Activated CD4-positive, alpha-beta memory T cell treated with anti-CD3 and anti-CD28 coated beads, Interleukin-2, amount 10 ng/mL, durations not matched to agents 7 days and 5 days (primary cell): ENCODE data around the gene AHNAK. TPM values are rescaled to one million over a fixed set of nuclear protein-coding genes. Genes with fewer than 3 reads are reported as not detected.
"Not testable (repeated sequence)": the region's sequence is repeated elsewhere in the genome, so short reads cannot be mapped to it uniquely, and the experiment has no call there.

ENCODE experiments used
- CTCF ChIA-PET: fragments of 350-600 bp; sonication (Branson Sonifier 250); formaldehyde crosslinking; loops from one replicate; lab custom pipeline; 2021; ENCODE audit warnings: antibody characterized with exemption, inconsistent platforms; lab: Charles Lee
- POLR2A ChIA-PET: fragments of 350-600 bp; sonication (Branson Sonifier 250); formaldehyde crosslinking; loops from one replicate; lab custom pipeline; 2021; ENCODE audit warnings: antibody characterized with exemption; lab: Charles Lee
- DNase-seq: peaks from one replicate; pipeline ENCODE4 v3.0.0-alpha.2; 2020
- H3K27ac Mint-ChIP-seq: one replicate; pipeline ENCODE4 v1.8.0; 2021; ENCODE audit warnings: mild to moderate bottlenecking, mixed read lengths
- H3K27me3 Mint-ChIP-seq: one replicate; pipeline ENCODE4 v1.8.0; 2021; ENCODE audit warnings: mixed read lengths
- H3K36me3 Mint-ChIP-seq: one replicate; pipeline ENCODE4 v1.8.0; 2021; ENCODE audit warnings: low read depth, mixed read lengths
- H3K4me1 Mint-ChIP-seq: one replicate; pipeline ENCODE4 v1.8.0; 2021; ENCODE audit warnings: mixed read lengths
- H3K4me3 Mint-ChIP-seq: one replicate; pipeline ENCODE4 v1.8.0; 2021; ENCODE audit warnings: mild to moderate bottlenecking, mixed read lengths
- H3K9me3 Mint-ChIP-seq: one replicate; pipeline ENCODE4 v1.8.0; 2021; ENCODE audit warnings: mixed read lengths
- total RNA-seq, 2 experiments: library from RNA; stranded (reverse); gene quantifications; one replicate each; pipeline ENCODE4 v1.2.3, GENCODE V29; 2021

Gene AHNAK
- total RNA-seq, 2 experiments from 2014 or later, result 323 to 360 TPM

DNA sequence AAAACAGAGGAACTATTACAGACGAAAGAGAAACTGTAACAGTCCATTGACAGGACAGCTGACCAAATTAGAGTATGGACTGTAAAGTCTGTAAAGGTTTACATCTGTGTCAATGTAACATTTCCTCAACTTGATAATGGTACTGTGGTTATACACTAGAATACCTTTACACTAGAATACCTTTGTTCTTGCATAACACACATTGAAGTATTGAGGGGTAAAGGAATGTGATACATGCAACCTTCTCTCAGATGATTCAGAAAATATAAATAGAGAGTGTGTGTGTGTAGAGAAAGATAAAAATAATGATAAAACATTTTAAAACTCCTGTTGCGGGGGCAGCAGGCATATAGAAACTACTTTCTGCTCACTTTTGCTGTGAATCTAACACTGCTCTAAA is 32.6 kb upstream of the AHNAK start:
- no peaks in the 10 kb centered on the region for H3K9me3 Mint-ChIP-seq
- H3K27me3 Mint-ChIP-seq, result no peaks in the 10 kb centered on the region
- no peak overlapping the region for H3K27ac Mint-ChIP-seq
- peaks cover 16% of the 10 kb centered on the region for H3K4me1 Mint-ChIP-seq
- H3K36me3 Mint-ChIP-seq, result peaks cover 51% of the 10 kb centered on the region
- H3K4me3 Mint-ChIP-seq, result no peak overlapping the region
- DNase-seq, result no peak
- CTCF ChIA-PET, result no interaction called here
- POLR2A ChIA-PET, result interaction anchor here (7.8 kb wide), 1 partner anchor 14 kb away, joined by 129 read pairs; the partner anchor contains the start of gene TUT1

DNA sequence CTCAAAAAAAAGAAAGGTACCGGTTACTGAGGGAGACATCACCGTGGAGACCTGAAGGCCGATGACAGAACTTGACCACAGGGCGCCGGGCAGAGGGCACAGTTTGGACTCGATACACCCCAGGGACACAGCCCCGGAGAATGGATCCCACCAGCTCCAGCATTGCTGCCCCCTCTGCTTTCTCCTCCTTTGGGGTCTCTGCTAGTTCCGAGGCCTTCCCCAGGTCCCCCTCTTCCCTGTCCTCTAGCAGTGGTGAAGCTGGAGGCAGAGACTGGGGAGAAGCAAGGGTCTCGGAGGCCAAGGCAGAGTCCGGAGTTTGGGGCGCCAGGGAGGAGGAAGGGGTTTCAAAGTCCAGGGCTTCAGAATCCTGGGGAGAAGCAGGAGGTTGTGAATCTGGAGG is 31.9 kb upstream of the AHNAK start:
- Mint-ChIP-seq H3K36me3 (peaks cover 53% of the 10 kb centered on the region), H3K9me3 (no peaks in the 10 kb centered on the region), H3K4me3 (no peak overlapping the region), H3K27me3 (no peaks in the 10 kb centered on the region), H3K27ac (no peak overlapping the region), H3K4me1 (peaks cover 20% of the 10 kb centered on the region)
- no peak for DNase-seq
- ChIA-PET POLR2A (interaction anchor here (7.8 kb wide), 1 partner anchor 14 kb away, joined by 129 read pairs; the partner anchor contains the start of gene TUT1), CTCF (no interaction called here)

DNA sequence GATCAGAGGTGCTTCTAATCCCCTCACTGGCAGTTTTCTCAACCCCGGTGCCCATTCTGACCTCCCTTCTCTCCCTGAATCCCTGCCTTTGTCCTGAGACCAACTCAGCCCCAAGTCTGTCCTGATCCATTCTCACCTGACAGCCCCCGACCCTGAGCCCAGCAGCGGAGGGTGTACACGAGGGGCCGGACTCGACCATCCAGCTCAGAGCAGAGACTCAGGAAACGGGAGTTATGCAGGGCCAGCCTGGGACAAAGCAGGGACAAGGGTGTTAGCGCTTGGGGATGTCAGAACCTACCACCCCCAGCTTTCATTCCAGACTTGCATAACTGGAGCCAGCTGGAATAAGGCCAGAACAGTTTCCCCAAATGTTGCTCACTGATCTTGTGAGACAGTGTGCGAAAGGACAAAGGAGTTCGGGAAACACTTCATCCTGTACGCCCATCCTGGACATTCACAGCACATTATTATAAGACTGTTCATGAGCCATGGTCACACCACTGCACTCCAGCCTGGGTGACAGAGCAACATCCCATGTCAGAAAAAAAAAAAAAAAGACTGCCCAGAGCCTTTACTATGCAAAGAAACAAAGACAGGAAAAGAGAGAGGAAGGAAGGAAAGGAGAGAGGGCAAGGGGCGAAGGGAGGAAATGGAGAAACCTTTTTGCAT is 30.6 kb upstream of the AHNAK start:
- Mint-ChIP-seq H3K27ac (peak overlapping the region; percentile 41), H3K4me1 (peaks cover 30% of the 10 kb centered on the region), H3K9me3 (no peaks in the 10 kb centered on the region), H3K36me3 (peaks cover 61% of the 10 kb centered on the region), H3K4me3 (no peak overlapping the region), H3K27me3 (no peaks in the 10 kb centered on the region)
- DNase-seq, result no peak
- ChIA-PET POLR2A (interaction anchor here (1.3 to 7.8 kb wide), 2 partner anchors 16 to 152 kb away, joined by 4 to 129 read pairs; partner anchors contain the start of gene TUT1), CTCF (interaction anchor here (1.4 kb wide), 1 partner anchor 209 kb away, joined by 3 read pairs; no protein-coding TSS in a partner anchor)

DNA sequence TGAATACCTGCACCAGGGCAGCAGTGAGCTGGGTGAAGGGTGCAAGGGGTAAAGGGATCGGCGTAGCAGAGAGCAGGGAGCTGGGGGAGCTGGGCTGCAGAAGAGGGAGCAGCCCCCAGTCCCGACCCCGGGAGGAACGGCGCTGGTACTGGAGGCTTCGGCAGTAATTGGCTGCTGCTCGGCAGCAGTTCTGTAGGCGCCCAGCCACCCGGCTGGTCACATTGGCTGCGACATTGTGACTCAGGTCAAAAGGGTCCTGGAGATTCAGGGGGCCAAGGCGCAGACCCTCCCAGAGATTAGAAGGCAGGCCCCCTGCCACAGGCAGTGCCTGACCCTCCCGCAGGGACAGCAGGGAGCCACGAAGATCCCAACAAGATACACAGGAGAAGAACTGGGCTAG is 29.2 kb upstream of the AHNAK start:
- H3K9me3 Mint-ChIP-seq, result no peaks in the 10 kb centered on the region
- ChIA-PET CTCF (interaction anchor here (3.9 kb wide), 1 partner anchor 19 kb away, joined by 20 read pairs; no protein-coding TSS in a partner anchor), POLR2A (interaction anchor here (1.3 to 7.8 kb wide), 8 partner anchors 10 to 185 kb away, joined by 3 to 130 read pairs (median 12); partner anchors contain the start of genes B3GAT3, GANAB, POLR2G and TUT1)
- H3K4me3 Mint-ChIP-seq, result peak overlapping the region; percentile 94
- H3K27me3 Mint-ChIP-seq, result no peaks in the 10 kb centered on the region
- DNase-seq, result no peak
- peak overlapping the region; percentile 24 for H3K27ac Mint-ChIP-seq
- peaks cover 65% of the 10 kb centered on the region for H3K36me3 Mint-ChIP-seq
- H3K4me1 Mint-ChIP-seq, result peaks cover 43% of the 10 kb centered on the region

DNA sequence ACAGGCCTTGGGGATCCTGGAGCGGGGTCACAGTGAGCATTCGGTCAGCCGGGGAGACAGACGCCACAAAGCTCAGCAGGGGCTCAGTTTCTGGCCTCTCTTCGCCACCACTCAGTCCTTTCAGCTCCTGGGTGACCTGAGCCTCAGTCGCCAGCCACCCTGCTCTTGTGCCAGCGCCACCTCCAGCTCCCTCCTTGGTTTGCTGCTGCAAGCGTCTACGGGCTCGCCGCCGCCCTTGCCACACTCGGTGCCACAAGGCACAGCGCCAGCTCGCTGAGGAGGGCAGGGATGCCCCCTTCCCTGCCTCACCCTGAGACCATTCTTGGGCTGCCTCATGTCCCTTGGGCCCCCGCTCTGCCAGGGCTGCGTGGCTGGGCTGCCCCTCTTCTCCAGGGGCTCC is 28.6 kb upstream of the AHNAK start:
- Mint-ChIP-seq H3K36me3 (peaks cover 71% of the 10 kb centered on the region), H3K4me3 (peak overlapping the region; percentile 94), H3K4me1 (peaks cover 48% of the 10 kb centered on the region), H3K27me3 (no peaks in the 10 kb centered on the region), H3K27ac (peak overlapping the region; percentile 91), H3K9me3 (no peaks in the 10 kb centered on the region)
- POLR2A ChIA-PET, result interaction anchor here (0.9 to 7.8 kb wide), 19 partner anchors 9 to 266 kb away, joined by 3 to 130 read pairs (median 8); partner anchors contain the start of genes B3GAT3, C11orf98, CSKMT and EML3
- no peak for DNase-seq
- CTCF ChIA-PET, result interaction anchor here (1.1 to 3.9 kb wide), 5 partner anchors 16 to 151 kb away, joined by 3 to 20 read pairs (median 5); partner anchors contain the start of gene TUT1

DNA sequence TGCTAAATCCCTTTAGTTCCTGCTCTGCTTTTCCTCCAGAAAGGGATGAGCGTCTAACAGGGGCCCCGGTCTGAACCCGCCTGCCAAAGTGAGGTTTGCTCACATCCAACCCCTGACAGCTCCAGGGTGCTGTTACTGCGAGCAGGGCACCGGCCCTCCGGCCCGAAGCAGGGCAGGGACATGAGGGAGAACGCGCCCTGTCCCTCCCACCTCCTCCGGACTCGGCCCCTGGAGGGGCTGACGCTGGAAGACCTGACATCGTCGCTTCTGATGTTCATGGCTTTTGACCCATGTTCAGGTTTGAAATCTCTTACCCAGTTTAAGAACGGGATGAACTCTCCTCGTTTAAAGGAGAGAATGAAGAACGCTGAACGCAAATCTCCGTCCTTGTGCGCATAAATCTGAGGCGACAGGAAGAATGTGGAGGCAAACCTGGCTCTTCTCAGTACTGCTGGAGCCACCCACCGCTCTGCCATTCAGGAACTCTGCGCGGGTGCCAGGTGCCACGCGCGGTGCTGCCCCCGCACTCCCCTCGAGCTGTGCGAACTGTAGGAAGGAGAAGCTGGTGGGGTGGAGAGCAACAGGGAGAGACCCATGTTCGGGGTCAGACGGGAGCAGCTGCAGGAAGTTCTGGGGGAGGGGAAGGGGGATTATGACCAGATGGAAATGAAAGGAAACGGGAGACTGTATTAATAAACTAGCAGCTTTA is 27.9 kb upstream of the AHNAK start:
- peaks cover 76% of the 10 kb centered on the region for H3K36me3 Mint-ChIP-seq
- CTCF ChIA-PET, result interaction anchor here (0.9 to 3.9 kb wide), 15 partner anchors 14 to 287 kb away, joined by 3 to 20 read pairs (median 6); partner anchors contain the start of genes C11orf98, CSKMT, LBHD1 and MTA2
- H3K4me3 Mint-ChIP-seq, result peak overlapping the region; percentile 94
- H3K9me3 Mint-ChIP-seq, result no peaks in the 10 kb centered on the region
- peak overlapping the region; percentile 91 for H3K27ac Mint-ChIP-seq
- POLR2A ChIA-PET, result interaction anchor here (0.9 to 7.8 kb wide), 32 partner anchors 11 to 307 kb away, joined by 3 to 130 read pairs (median 4); partner anchors contain the start of genes AHNAK, B3GAT3, C11orf98 and CSKMT
- no peaks in the 10 kb centered on the region for H3K27me3 Mint-ChIP-seq
- H3K4me1 Mint-ChIP-seq, result peaks cover 53% of the 10 kb centered on the region
- no peak for DNase-seq

DNA sequence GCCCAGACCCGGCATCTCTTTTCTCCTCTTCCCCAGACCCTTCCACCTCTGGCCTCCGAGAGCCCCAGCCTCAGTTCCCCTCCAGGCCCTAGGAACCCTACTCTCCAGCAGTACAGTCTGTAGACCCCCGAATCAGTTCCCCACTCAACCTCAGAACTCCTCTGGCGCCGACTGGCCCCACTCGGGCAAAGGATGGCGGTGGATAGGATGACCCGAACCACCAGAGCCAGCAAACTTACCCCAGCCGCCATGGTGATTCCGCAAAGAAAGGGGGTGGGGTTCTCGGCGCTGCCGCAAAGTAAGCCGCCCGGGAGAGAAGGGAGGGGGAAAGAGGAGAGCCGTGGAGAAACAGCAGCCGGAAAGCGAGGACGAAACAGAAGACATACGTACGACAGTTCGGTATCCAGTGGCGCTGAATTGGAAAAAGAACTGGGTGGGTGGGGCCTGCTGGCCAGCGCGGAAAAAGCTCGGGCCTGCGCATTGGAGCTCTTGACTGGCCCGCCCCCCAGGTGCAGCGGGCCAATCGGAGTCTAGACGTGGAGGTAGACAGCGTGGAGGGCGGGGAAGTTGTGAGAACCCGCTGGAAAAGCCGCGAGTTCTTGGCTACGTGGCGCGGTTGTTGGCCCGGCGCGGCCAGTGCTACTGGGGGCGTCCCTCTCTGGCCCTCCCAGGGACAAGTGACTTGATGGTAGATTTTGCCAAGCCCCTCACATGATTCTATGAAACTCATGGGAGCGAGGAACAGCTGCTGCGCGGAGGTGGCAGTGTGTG is 27.2 kb upstream of the AHNAK start, which contains the start of gene EEF1G:
Gene EEF1G (minus strand): TSS at position 300 of the 771 bp plus-strand sequence. CDS start 49 bp downstream, at position 251.
- H3K4me1 Mint-ChIP-seq, result peaks cover 58% of the 10 kb centered on the region
- H3K27me3 Mint-ChIP-seq, result no peaks in the 10 kb centered on the region
- no peaks in the 10 kb centered on the region for H3K9me3 Mint-ChIP-seq
- peak; percentile 99 for DNase-seq
- POLR2A ChIA-PET, result interaction anchor here (0.6 to 7.8 kb wide), 30 partner anchors 12 to 308 kb away, joined by 3 to 130 read pairs (median 4); partner anchors contain the start of genes AHNAK, B3GAT3, C11orf98 and CSKMT
- H3K27ac Mint-ChIP-seq, result peak within 1 kb of the TSS; percentile 91
- CTCF ChIA-PET, result interaction anchor here (0.6 to 3.9 kb wide), 15 partner anchors 13 to 288 kb away, joined by 3 to 20 read pairs (median 6); partner anchors contain the start of genes C11orf98, CSKMT, LBHD1 and MTA2
- peak within 1 kb of the TSS; percentile 94 for H3K4me3 Mint-ChIP-seq
- H3K36me3 Mint-ChIP-seq, result peaks cover 80% of the 10 kb centered on the region

DNA sequence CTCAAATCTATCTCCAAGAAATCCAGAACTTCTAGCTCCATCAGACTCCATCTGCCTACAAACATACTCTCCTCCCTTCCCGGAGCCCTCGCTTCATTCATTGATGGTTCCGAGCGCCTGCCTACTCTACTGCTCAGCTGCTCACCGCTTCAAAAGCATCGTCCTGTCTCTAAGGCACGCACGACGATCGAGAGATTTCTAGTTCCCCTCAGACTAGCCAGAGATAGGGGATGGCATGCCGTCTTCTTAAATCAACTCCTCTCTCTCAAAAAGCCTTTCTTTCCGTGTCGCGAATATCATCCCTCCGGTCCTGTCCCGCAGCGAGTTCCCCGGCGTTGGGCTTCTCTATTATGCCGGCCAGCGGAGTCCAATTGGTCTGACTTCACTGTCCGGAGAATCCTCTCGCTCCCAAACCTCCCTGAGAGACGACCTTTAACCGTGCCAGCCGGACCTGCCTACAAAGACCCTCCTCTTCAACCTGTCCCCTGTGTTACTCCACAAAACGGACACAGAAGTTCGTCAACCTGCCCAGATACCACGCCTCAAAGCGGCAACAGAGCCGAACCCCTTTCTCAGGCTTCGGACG is 26.5 kb upstream of the AHNAK start:
- POLR2A ChIA-PET, result interaction anchor here (0.5 to 7.8 kb wide), 37 partner anchors 12 to 309 kb away, joined by 3 to 130 read pairs (median 4); partner anchors contain the start of genes AHNAK, B3GAT3, C11orf98 and CSKMT
- Mint-ChIP-seq H3K4me3 (peak overlapping the region; percentile 94), H3K4me1 (peaks cover 62% of the 10 kb centered on the region), H3K27me3 (no peaks in the 10 kb centered on the region), H3K9me3 (no peaks in the 10 kb centered on the region), H3K36me3 (peaks cover 79% of the 10 kb centered on the region), H3K27ac (peak overlapping the region; percentile 91)
- CTCF ChIA-PET, result interaction anchor here (0.6 to 3.9 kb wide), 15 partner anchors 13 to 289 kb away, joined by 3 to 20 read pairs (median 6); partner anchors contain the start of genes LBHD1, TUT1, UQCC3 and ZBTB3
- peak; percentile 39 for DNase-seq

DNA sequence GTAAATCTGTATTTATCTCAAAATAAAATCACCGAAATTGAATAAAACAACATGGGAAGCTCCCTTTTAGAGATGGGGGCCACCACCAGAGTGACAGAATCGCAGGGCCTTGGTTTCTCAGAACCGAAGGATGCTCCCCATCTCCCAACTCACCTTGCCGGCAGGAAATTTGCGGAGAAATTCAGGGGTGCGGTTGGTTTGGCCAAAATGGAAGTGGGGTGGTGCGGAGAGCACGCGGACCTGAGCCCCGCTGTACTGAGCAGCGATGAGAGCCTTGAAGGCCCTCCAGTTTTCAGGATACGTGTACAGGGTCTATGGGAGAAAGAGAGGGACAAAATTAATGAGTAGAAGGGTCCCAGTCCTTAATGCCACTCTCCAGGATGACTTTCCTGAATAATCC is 25.8 kb upstream of the AHNAK start:
- Mint-ChIP-seq H3K27ac (peak overlapping the region; percentile 91), H3K36me3 (peaks cover 76% of the 10 kb centered on the region), H3K4me3 (peak overlapping the region; percentile 94), H3K4me1 (peaks cover 64% of the 10 kb centered on the region), H3K27me3 (no peaks in the 10 kb centered on the region), H3K9me3 (no peaks in the 10 kb centered on the region)
- ChIA-PET CTCF (interaction anchor here (0.9 to 3.9 kb wide), 5 partner anchors 15 to 177 kb away, joined by 3 to 20 read pairs (median 6); partner anchors contain the start of gene TUT1), POLR2A (interaction anchor here (0.5 to 7.8 kb wide), 13 partner anchors 16 to 303 kb away, joined by 3 to 130 read pairs (median 4); partner anchors contain the start of genes C11orf98, CSKMT, LBHD1 and TUT1)
- no peak for DNase-seq

DNA sequence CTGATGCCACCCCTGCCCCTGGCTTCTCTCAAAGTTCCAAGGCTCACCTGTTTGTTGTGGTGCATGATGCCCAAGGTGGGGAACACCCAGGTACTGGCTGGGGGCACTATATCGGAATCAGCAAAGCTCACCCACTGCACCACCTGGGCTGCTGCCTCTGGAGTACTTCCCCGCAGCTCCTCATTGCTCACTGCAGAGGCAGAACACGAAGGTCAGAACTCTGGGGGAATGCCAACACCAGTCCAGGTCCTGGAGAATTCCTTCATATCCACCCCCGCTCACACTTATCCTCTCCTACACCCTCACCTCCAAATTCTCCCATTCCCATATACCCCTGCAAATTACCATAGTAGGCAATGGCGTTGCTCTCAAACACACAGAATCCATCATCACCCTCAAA is 24.9 kb upstream of the AHNAK start:
- peaks cover 70% of the 10 kb centered on the region for H3K4me1 Mint-ChIP-seq
- H3K4me3 Mint-ChIP-seq, result peak overlapping the region; percentile 94
- not testable (repeated sequence) for H3K9me3 Mint-ChIP-seq, H3K27me3 Mint-ChIP-seq, DNase-seq
- H3K27ac Mint-ChIP-seq, result peak overlapping the region; percentile 91
- ChIA-PET CTCF (interaction anchor here (0.9 to 2.6 kb wide), 4 partner anchors 11 to 146 kb away, joined by 3 to 13 read pairs (median 7); no protein-coding TSS in a partner anchor), POLR2A (interaction anchor here (1.8 to 6.8 kb wide), 4 partner anchors 15 to 147 kb away, joined by 5 to 130 read pairs (median 16); partner anchors contain the start of gene TUT1)
- peaks cover 77% of the 10 kb centered on the region for H3K36me3 Mint-ChIP-seq

DNA sequence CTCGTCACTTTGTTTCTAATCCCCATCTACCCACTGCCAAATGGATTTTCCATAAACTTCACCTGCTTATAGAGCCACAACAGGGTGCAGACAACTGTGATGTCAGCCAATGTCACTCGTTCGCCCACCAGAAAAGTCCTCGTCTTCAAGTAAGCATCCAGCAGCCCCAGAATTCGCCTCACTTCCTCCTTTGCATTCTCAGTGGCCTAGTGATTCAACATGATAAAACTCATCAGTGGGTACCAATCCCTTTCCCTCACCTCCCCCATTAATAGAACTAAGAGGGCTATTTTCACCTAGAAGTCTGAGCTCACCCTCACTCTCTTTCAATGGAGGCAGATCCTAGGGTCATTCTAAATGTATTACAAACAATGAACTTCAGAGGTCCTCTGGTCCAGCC is 24.3 kb upstream of the AHNAK start:
- peak overlapping the region; percentile 94 for H3K4me3 Mint-ChIP-seq
- ChIA-PET POLR2A (interaction anchor here (1.1 to 6.8 kb wide), 4 partner anchors 15 to 27 kb away, joined by 3 to 130 read pairs (median 16); partner anchors contain the start of gene TUT1), CTCF (interaction anchor here (0.8 to 2.6 kb wide), 8 partner anchors 10 to 176 kb away, joined by 3 to 13 read pairs (median 4); no protein-coding TSS in a partner anchor)
- peaks cover 76% of the 10 kb centered on the region for H3K4me1 Mint-ChIP-seq
- peak overlapping the region; percentile 91 for H3K27ac Mint-ChIP-seq
- DNase-seq, H3K27me3 Mint-ChIP-seq, H3K9me3 Mint-ChIP-seq: not testable (repeated sequence)
- H3K36me3 Mint-ChIP-seq, result peaks cover 79% of the 10 kb centered on the region
